ENCODE results near the gene NAA40. TPM values are rescaled to one million over a fixed set of nuclear protein-coding genes. Genes with fewer than 3 reads are reported as not detected.
"Not testable (repeated sequence)": the region's sequence is repeated elsewhere in the genome, so short reads cannot be mapped to it uniquely, and the experiment has no call there.

The NAA40 gene
- total RNA-seq, 1 donor from 2014 or later, result 24.0 TPM

DNA sequence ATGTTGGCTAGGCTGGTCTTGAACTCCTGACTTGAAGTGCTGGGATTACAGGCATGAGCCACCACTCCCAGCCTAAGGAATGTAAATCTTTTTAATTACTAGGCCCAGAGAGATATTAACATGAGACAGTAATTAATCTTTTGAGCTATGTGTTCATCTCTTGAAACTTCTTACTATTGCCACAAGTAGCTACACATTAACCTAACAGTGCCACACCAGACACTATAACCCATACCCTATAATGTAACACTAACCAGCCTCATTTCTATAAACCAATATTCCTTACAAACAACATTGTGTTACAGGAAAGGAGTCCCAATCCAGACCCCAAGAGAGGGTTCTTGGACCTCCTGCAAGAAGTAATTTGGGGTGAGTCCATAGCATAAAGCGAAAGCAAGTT lies 27.6 kb downstream of the NAA40 start:
- no peak overlapping the region for H3K4me3 Mint-ChIP-seq (ENCODE audit: unreplicated experiment)
- no peaks in the 10 kb centered on the region for H3K36me3 Mint-ChIP-seq (ENCODE audit: unreplicated experiment)
- TF ChIP-seq, protein P1, sequence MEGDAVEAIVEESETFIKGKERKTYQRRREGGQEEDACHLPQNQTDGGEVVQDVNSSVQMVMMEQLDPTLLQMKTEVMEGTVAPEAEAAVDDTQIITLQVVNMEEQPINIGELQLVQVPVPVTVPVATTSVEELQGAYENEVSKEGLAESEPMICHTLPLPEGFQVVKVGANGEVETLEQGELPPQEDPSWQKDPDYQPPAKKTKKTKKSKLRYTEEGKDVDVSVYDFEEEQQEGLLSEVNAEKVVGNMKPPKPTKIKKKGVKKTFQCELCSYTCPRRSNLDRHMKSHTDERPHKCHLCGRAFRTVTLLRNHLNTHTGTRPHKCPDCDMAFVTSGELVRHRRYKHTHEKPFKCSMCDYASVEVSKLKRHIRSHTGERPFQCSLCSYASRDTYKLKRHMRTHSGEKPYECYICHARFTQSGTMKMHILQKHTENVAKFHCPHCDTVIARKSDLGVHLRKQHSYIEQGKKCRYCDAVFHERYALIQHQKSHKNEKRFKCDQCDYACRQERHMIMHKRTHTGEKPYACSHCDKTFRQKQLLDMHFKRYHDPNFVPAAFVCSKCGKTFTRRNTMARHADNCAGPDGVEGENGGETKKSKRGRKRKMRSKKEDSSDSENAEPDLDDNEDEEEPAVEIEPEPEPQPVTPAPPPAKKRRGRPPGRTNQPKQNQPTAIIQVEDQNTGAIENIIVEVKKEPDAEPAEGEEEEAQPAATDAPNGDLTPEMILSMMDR (IDR thresholded peaks at IDR 0.05), result no peak
- no peak for DNase-seq (ENCODE audit: extremely low spot score, unreplicated experiment)
- no peak overlapping the region for H3K27ac Mint-ChIP-seq (ENCODE audit: unreplicated experiment)
- no peaks in the 10 kb centered on the region for H3K27me3 Mint-ChIP-seq (ENCODE audit: unreplicated experiment)
- H3K4me1 Mint-ChIP-seq (ENCODE audit: unreplicated experiment), result peaks cover 3% of the 10 kb centered on the region
- no peaks in the 10 kb centered on the region for H3K9me3 Mint-ChIP-seq (ENCODE audit: unreplicated experiment)

DNA sequence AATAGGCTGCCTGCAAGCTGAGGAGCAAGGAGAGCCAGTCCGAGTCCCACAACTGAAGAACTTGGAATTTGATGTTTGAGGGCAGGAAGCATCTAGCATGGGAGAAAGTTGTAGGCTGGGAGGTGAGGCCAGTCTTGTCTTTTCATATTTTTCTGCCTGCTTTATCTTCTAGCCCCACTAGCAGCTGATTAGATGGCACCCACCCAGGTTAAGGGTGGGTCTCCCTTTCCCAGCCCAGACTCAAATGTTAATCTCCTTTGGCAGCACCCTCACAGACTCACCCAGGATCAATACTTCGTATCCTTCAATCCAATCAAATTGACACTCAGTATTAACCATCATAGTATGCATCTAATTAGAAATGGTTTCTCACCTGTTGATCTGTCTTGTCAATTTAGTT lies 30.7 kb downstream of the NAA40 start:
- TF ChIP-seq, protein P1 (IDR thresholded peaks at IDR 0.05), result no peak
- H3K4me1 Mint-ChIP-seq (ENCODE audit: unreplicated experiment), result peaks cover 3% of the 10 kb centered on the region
- no peak overlapping the region for H3K27ac Mint-ChIP-seq (ENCODE audit: unreplicated experiment)
- no peak overlapping the region for H3K4me3 Mint-ChIP-seq (ENCODE audit: unreplicated experiment)
- DNase-seq (ENCODE audit: extremely low spot score, unreplicated experiment), result no peak
- no peaks in the 10 kb centered on the region for H3K27me3 Mint-ChIP-seq (ENCODE audit: unreplicated experiment)
- no peaks in the 10 kb centered on the region for H3K9me3 Mint-ChIP-seq (ENCODE audit: unreplicated experiment)
- no peaks in the 10 kb centered on the region for H3K36me3 Mint-ChIP-seq (ENCODE audit: unreplicated experiment)

- Mint-ChIP-seq H3K36me3 (ENCODE audit: unreplicated experiment) (no peaks in the 10 kb centered on the region), H3K4me3 (ENCODE audit: unreplicated experiment) (no peak overlapping the region), H3K27me3 (ENCODE audit: unreplicated experiment) (no peaks in the 10 kb centered on the region), H3K4me1 (ENCODE audit: unreplicated experiment) (peaks cover 14% of the 10 kb centered on the region), H3K9me3 (ENCODE audit: unreplicated experiment) (no peaks in the 10 kb centered on the region), H3K27ac (ENCODE audit: unreplicated experiment) (no peak overlapping the region)
- no peak for DNase-seq (ENCODE audit: extremely low spot score, unreplicated experiment)
- TF ChIP-seq, protein P1 (IDR thresholded peaks at IDR 0.05), result no peak
Measured at GRCh38 chr11:63970902-63971301, 32.1 kb downstream of the NAA40 start.

DNA sequence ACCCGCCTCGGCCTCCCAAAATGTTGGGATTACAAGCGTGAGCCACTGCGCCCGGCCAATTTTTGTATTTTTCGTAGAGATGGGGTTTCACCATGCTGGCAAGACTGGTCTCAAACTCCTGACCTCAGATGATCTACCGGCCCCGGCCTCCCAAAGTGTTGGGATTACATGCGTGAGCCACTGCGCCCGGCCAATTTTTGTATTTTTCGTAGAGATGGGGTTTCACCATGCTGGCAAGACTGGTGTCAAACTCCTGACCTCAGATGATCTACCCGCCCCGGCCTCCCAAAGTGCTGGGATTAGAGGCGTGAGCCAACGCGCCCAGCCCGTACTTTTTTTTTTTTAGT lies 35.1 kb downstream of the NAA40 start:
- DNase-seq (ENCODE audit: extremely low spot score, unreplicated experiment); H3K9me3 Mint-ChIP-seq (ENCODE audit: unreplicated experiment); H3K36me3 Mint-ChIP-seq (ENCODE audit: unreplicated experiment); H3K27me3 Mint-ChIP-seq (ENCODE audit: unreplicated experiment): not testable (repeated sequence)
- Mint-ChIP-seq H3K4me1 (ENCODE audit: unreplicated experiment) (peaks cover 36% of the 10 kb centered on the region), H3K27ac (ENCODE audit: unreplicated experiment) (peak overlapping the region; percentile 99), H3K4me3 (ENCODE audit: unreplicated experiment) (peak overlapping the region; percentile 97)

- peak; percentile 99 for DNase-seq (ENCODE audit: extremely low spot score, unreplicated experiment)
- Mint-ChIP-seq H3K9me3 (ENCODE audit: unreplicated experiment) (no peaks in the 10 kb centered on the region), H3K4me1 (ENCODE audit: unreplicated experiment) (peaks cover 40% of the 10 kb centered on the region), H3K36me3 (ENCODE audit: unreplicated experiment) (peaks cover 4% of the 10 kb centered on the region), H3K27me3 (ENCODE audit: unreplicated experiment) (no peaks in the 10 kb centered on the region), H3K4me3 (ENCODE audit: unreplicated experiment) (peak within 1 kb of the TSS; percentile 97), H3K27ac (ENCODE audit: unreplicated experiment) (peak within 1 kb of the TSS; percentile 99)
- TF ChIP-seq, protein P1 (IDR thresholded peaks at IDR 0.05), result peak; percentile 40
Measured at GRCh38 chr11:63974259-63975143, 35.7 kb downstream of the NAA40 start, which contains the start of gene COX8A. Gene COX8A, plus strand, starts transcription at chr11:63974620. Its CDS starts 61 bp downstream, at chr11:63974681.

All from osteocyte (in vitro differentiated cells).